ENCODE results near the gene MPP7.

The MPP7 gene

GRCh38 chr10:28279878-28280277, 23.0 kb downstream of the MPP7 start:
- no peak for DNase-seq (ENCODE audit: low read depth, low spot score)

GRCh38 chr10:28278842-28279241, 24.0 kb downstream of the MPP7 start:
- H3K4me3 ChIP-seq (ENCODE audit: low read length), result no peak overlapping the region
- no peak for DNase-seq (ENCODE audit: low read depth, low spot score)

More at GRCh38 chr10:28279878-28280277, 23.0 kb downstream of the MPP7 start:
- H3K4me3 ChIP-seq (ENCODE audit: low read length), result no peak overlapping the region

GRCh38 chr10:28276384-28276783, 26.5 kb downstream of the MPP7 start:
- DNase-seq (ENCODE audit: low read depth, low spot score), result no peak
- H3K4me3 ChIP-seq (ENCODE audit: low read length), result no peak overlapping the region

GRCh38 chr10:28274475-28274874, 28.4 kb downstream of the MPP7 start:
- DNase-seq (ENCODE audit: low read depth, low spot score), result no peak
- H3K4me3 ChIP-seq (ENCODE audit: low read length), result no peak overlapping the region

- no peak for DNase-seq (ENCODE audit: low read depth, low spot score)
- H3K4me3 ChIP-seq (ENCODE audit: low read length), result no peak overlapping the region
Observed at GRCh38 chr10:28273343-28273742, 29.5 kb downstream of the MPP7 start.

- H3K4me3 ChIP-seq (ENCODE audit: low read length), result no peak overlapping the region
- no peak for DNase-seq (ENCODE audit: low read depth, low spot score)
Observed at GRCh38 chr10:28269842-28270456, 32.9 kb downstream of the MPP7 start.

GRCh38 chr10:28266449-28267224, 36.2 kb downstream of the MPP7 start:
- DNase-seq (ENCODE audit: low read depth, low spot score), result no peak
- H3K4me3 ChIP-seq (ENCODE audit: low read length), result no peak overlapping the region

- no peak overlapping the region for H3K4me3 ChIP-seq (ENCODE audit: low read length)
- no peak for DNase-seq (ENCODE audit: low read depth, low spot score)
Observed at GRCh38 chr10:28263136-28263857, 39.6 kb downstream of the MPP7 start.

GRCh38 chr10:28256776-28257175, 46.1 kb downstream of the MPP7 start:
- DNase-seq (ENCODE audit: low read depth, low spot score), result no peak
- no peak overlapping the region for H3K4me3 ChIP-seq (ENCODE audit: low read length)

- no peak for DNase-seq (ENCODE audit: low read depth, low spot score)
- no peak overlapping the region for H3K4me3 ChIP-seq (ENCODE audit: low read length)
Observed at GRCh38 chr10:28254290-28254985, 48.4 kb downstream of the MPP7 start.

- H3K4me3 ChIP-seq (ENCODE audit: low read length), result no peak overlapping the region
- DNase-seq (ENCODE audit: low read depth, low spot score), result no peak
Observed at GRCh38 chr10:28253169-28253785, 49.6 kb downstream of the MPP7 start.
